ENCODE measurements around the gene PTMS.

- TF ChIP-seq POLR2AphosphoS5 (IDR thresholded peaks at IDR 0.05; ENCODE audit: low read depth) (peak; percentile 91), CTCF (IDR thresholded peaks at IDR 0.05; ENCODE audit: insufficient read depth, low read length) (no peak), SPI1 (IDR thresholded peaks at IDR 0.05; ENCODE audit: borderline replicate concordance, low read depth) (peak; percentile 70; the same call in 1 of the 2 replicates)
Observed at GRCh38 chr12:6723607-6724408, 42.4 kb upstream of the PTMS start, which contains the start of gene COPS7A.
